GM12878 (cell line): ENCODE measurements around the gene ZNF491. TPM values are rescaled to one million over a fixed set of nuclear protein-coding genes. Genes with fewer than 3 reads are reported as not detected.

Source experiments
- ATAC-seq: fragments of 200-7000 bp; cut with Tn5 transposase; 3 replicates; pipeline ENCODE4 v1.9.1; 2020; ENCODE audit warnings: mild to moderate bottlenecking, moderate library complexity
- Bru-seq: library from RNA; stranded (reverse); fragments of 400-500 nt; gene quantifications from one replicate; lab custom pipeline; 2021; lab: Mats Ljungman, UMichigan
- BruChase-seq, 2 experiments: library from RNA; stranded (reverse); fragments of 400-500 nt; gene quantifications; one replicate each; lab custom pipeline; 2021; lab: Mats Ljungman, UMichigan
- BruUV-seq: library from RNA; stranded (reverse); fragments of 400-500 nt; replicated peaks from 2 replicates; lab custom pipeline; 2021; lab: Mats Ljungman, UMichigan
- CTCF ChIA-PET: fragments of 300-600 bp; sonication (Branson Sonifier 250); formaldehyde crosslinking; extraction: SDS; loops from one replicate; lab custom pipeline; 2021; ENCODE audit warnings: inconsistent platforms; lab: Yijun Ruan, JAX
- POLR2A ChIA-PET: fragments of 350-600 bp; formaldehyde crosslinking; extraction: SDS; loops from one replicate; lab custom pipeline; 2021; ENCODE audit warnings: inconsistent platforms; lab: Charles Lee
- RAD21 ChIA-PET: fragments of 300-600 bp; sonication (Branson Sonifier 250); formaldehyde crosslinking; loops from one replicate; lab custom pipeline; 2023; ENCODE audit warnings: antibody characterized with exemption; ENCODE audit not compliant: unreplicated experiment; lab: Charles Lee
- SMC1A ChIA-PET: fragments of 300-600 bp; sonication (Branson Sonifier 250); formaldehyde crosslinking; loops from one replicate; lab custom pipeline; 2023; ENCODE audit not compliant: unreplicated experiment, uncharacterized antibody; lab: Charles Lee
- DNase-seq: peaks from one replicate; pipeline ENCODE4 v3.0.0-alpha.2; 2011; ENCODE audit warnings: low read depth, low spot score
- FAIRE-seq: peaks from 3 replicates; lab custom pipeline; 2011; peaks lifted over from hg19 to GRCh38; lab: Jason Lieb, UNC
- H2AFZ ChIP-seq: 2 replicates; pipeline ENCODE4 v1.6.0; 2011; ENCODE audit warnings: low read depth, low read length, control low read depth; ENCODE audit not compliant: control insufficient read depth
- H3K27ac ChIP-seq: 2 replicates; pipeline ENCODE4 v1.5.1; 2011; ENCODE audit warnings: control low read depth; ENCODE audit not compliant: control insufficient read depth, insufficient read depth
- H3K27me3 ChIP-seq, 2 experiments: replicated peaks in 1 of 2; 2 replicates each; pipeline versions ENCODE4 v1.6.0 to v1.6.1; 2011; ENCODE audit warnings: low read length in 1 of 2; ENCODE audit not compliant: control insufficient read depth in 2 of 2, insufficient read depth in 2 of 2
- H3K36me3 ChIP-seq, 2 experiments: 2 replicates each; pipeline ENCODE4 v1.5.1; 2011; ENCODE audit warnings: low read length in 1 of 2; ENCODE audit not compliant: control insufficient read depth in 2 of 2, insufficient read depth in 2 of 2
- H3K4me1 ChIP-seq: 2 replicates; pipeline ENCODE4 v1.6.1; 2011; ENCODE audit warnings: mild to moderate bottlenecking, low read length, moderate library complexity, mixed read lengths; ENCODE audit not compliant: control insufficient read depth, insufficient read depth
- H3K4me2 ChIP-seq: 2 replicates; pipeline ENCODE4 v1.6.0; 2011; ENCODE audit warnings: control low read depth; ENCODE audit not compliant: control insufficient read depth, insufficient read depth
- H3K4me3 ChIP-seq: fragments of 200-600 bp; sonication (generic); 2 replicates; pipeline ENCODE4 v1.5.1; 2016
- H3K79me2 ChIP-seq: 2 replicates; pipeline ENCODE4 v1.6.0; 2011; ENCODE audit warnings: low read length; ENCODE audit not compliant: control insufficient read depth, insufficient read depth
- H3K9ac ChIP-seq: 2 replicates; pipeline ENCODE4 v1.8.0; 2011; ENCODE audit warnings: low read length, control low read depth, mixed read lengths; ENCODE audit not compliant: control insufficient read depth, insufficient read depth
- H3K9me3 ChIP-seq: replicated peaks from 3 replicates; pipeline ENCODE4 v1.5.1; 2011; ENCODE audit warnings: mild to moderate bottlenecking, low read length; ENCODE audit not compliant: control insufficient read depth, insufficient read depth
- H4K20me1 ChIP-seq: 2 replicates; pipeline ENCODE4 v1.6.0; 2011; ENCODE audit not compliant: control insufficient read depth, insufficient read depth
- BHLHE40 ChIP-seq, 2 experiments: fragments of 450-650 bp in 1 of 2; IDR thresholded peaks; 2 replicates each; pipeline ENCODE4 v1.6.1; 2011 to 2017; ENCODE audit warnings: low read depth in 2 of 2, borderline replicate concordance in 1 of 2, improper control_type of control experiment in 1 of 2, low read length in 1 of 2, mild to moderate bottlenecking in 1 of 2
- CHD2 ChIP-seq: IDR thresholded peaks from 2 replicates; pipeline ENCODE4 v1.6.1; 2011; ENCODE audit warnings: low read depth, low read length, improper control_type of control experiment, borderline replicate concordance
- E2F8 ChIP-seq: fragments of 450-650 bp; IDR thresholded peaks from 2 replicates; pipeline ENCODE4 v1.6.1; 2018; ENCODE audit warnings: mild to moderate bottlenecking, low read depth, moderate library complexity; ENCODE audit not compliant: partially characterized antibody
- FOXK2 ChIP-seq: fragments of 450-650 bp; IDR thresholded peaks from 2 replicates; pipeline ENCODE4 v1.6.1; 2017; ENCODE audit warnings: mild to moderate bottlenecking, moderate library complexity
- HCFC1 ChIP-seq: fragments of 150-350 bp; IDR thresholded peaks from 2 replicates; pipeline ENCODE4 v1.6.1; 2014; ENCODE audit warnings: low read length
- MEF2A ChIP-seq: IDR thresholded peaks from 2 replicates; pipeline ENCODE4 v1.6.1; 2011; ENCODE audit warnings: low read depth, mild to moderate bottlenecking, low read length, moderate library complexity; ENCODE audit not compliant: insufficient read depth
- POLR2AphosphoS2 ChIP-seq: IDR thresholded peaks from 2 replicates; pipeline ENCODE4 v1.6.1; 2011; ENCODE audit warnings: low read depth, mild to moderate bottlenecking, low read length, improper control_type of control experiment, moderate library complexity
- POLR2AphosphoS5 ChIP-seq: IDR thresholded peaks from 2 replicates; pipeline ENCODE4 v1.6.1; 2011; ENCODE audit warnings: mild to moderate bottlenecking, low read length, inconsistent platforms
- SIN3A ChIP-seq: IDR thresholded peaks from 2 replicates; pipeline ENCODE4 v1.6.1; 2012; ENCODE audit warnings: low read depth, low read length, improper control_type of control experiment
- SIX5 ChIP-seq: IDR thresholded peaks from 2 replicates; pipeline ENCODE4 v1.6.1; 2011; ENCODE audit warnings: mild to moderate bottlenecking, low read depth, low read length, moderate library complexity; ENCODE audit not compliant: severe bottlenecking
- TCF12 ChIP-seq: IDR thresholded peaks from 2 replicates; pipeline ENCODE4 v1.6.1; 2011; ENCODE audit warnings: low read depth, mild to moderate bottlenecking, low read length
- TCF3 ChIP-seq: IDR thresholded peaks from 2 replicates; pipeline ENCODE4 v1.6.1; 2012; ENCODE audit warnings: low read depth, mild to moderate bottlenecking, low read length, borderline replicate concordance; ENCODE audit not compliant: insufficient read depth
- USF1 ChIP-seq: IDR thresholded peaks from 2 replicates; pipeline ENCODE4 v1.6.1; 2011; ENCODE audit warnings: borderline replicate concordance, low read depth, mild to moderate bottlenecking, moderate library complexity, mixed read lengths, low read length; ENCODE audit not compliant: insufficient read depth; ENCODE audit errors: extremely low read length
- WGBS: methylation state at CpG from one replicate; pipeline ENCODE4 v1.1.6; 2016; ENCODE audit warnings: low lambda C conversion rate; ENCODE audit not compliant: insufficient replicate concordance, insufficient coverage; ENCODE audit errors: missing lambda C conversion rate; 5-methylcytosine and 5-hydroxymethylcytosine counted together
- in situ Hi-C: fragments of 300-500 bp; cut with MboI; formaldehyde crosslinking; loops from 9 replicates; pipeline ENCODE4 v1.14.3; 2018; ENCODE audit warnings: mixed read lengths
- intact Hi-C: fragments of 100-400 bp; cut with micrococcal nuclease; formaldehyde crosslinking; loops from one replicate; pipeline ENCODE4 v1.14.2; 2022; ENCODE audit not compliant: unreplicated experiment
- long read RNA-seq, 2 experiments: library from polyadenylated mRNA; unstranded; transcript quantifications; one replicate each; pipeline ENCODE4 v2.0.0, GENCODE V29; 2019 to 2020
- polyA minus RNA-seq, 3 experiments: library from RNA; depleted of rRNA, polyadenylated mRNA; stranded (reverse); fragments of >200 nt; gene quantifications; 2 replicates each; pipeline ENCODE4 v1.2.3, GENCODE V29; 2011
- polyA plus RNA-seq, 11 experiments: library from polyadenylated mRNA; depleted of rRNA in 4 of 11; unstranded in 6 of 11; stranded (reverse) in 5 of 11; fragments of >200 nt; fragmentation: Nextera tagmentation in 4 of 11; fragmentation: Illumina TruSeq in 1 of 11; extraction: Ambion mirVana in 4 of 11; extraction: Trizol in 1 of 11; gene quantifications; 1 replicate in 1 of 11; 2 replicates in 10 of 11; pipeline versions ENCODE4 v1.2.1 to v1.2.3, GENCODE V29; 2011 to 2016; ENCODE audit warnings: inconsistent platforms in 2 of 11, missing spikeins in 2 of 11, low read depth in 1 of 11
- total RNA-seq, 4 experiments: library from RNA; depleted of rRNA in 3 of 4; stranded (reverse); fragments of >200 nt in 3 of 4; fragmentation: Illumina TruSeq in 1 of 4; extraction: Trizol in 1 of 4; gene quantifications; 2 replicates each; pipeline versions ENCODE4 v1.2.1 to v1.2.3, GENCODE V29; 2013 to 2021

ZNF491 gene
- total RNA-seq (2013; cell fraction: nucleolus; rRNA removed), result 2.4 and 2.6 TPM in 2 replicates
- total RNA-seq (2014; rRNA removed), result 0.56 and 1.0 TPM in 2 replicates
- 0.58 and 0.69 TPM in 2 replicates for total RNA-seq (2014; rRNA removed; fragmentation: Illumina TruSeq; extraction: Trizol)
- total RNA-seq (2021), result 0.26 and 0.51 TPM in 2 replicates
- 0.25 TPM for polyA plus RNA-seq (2011; ENCODE audit: low read depth)
- polyA plus RNA-seq (2011; rRNA removed), result 0.19 and 0.22 TPM in 2 replicates
- polyA plus RNA-seq (2011; cell fraction: cytosol; rRNA removed), result 0.05 and 0.09 TPM in 2 replicates
- polyA plus RNA-seq (2011; cell fraction: nucleus; rRNA removed), result 0.09 and 0.18 TPM in 2 replicates
- 0.38 and 0.52 TPM in 2 replicates for polyA plus RNA-seq (2012)
- 0.72 and 1.2 TPM in 2 replicates for polyA plus RNA-seq (2014; fragmentation: Illumina TruSeq; extraction: Trizol)
- under 1 TPM; 0.18 to 0.49 TPM for polyA plus RNA-seq (2014; fragmentation: Nextera tagmentation; extraction: Ambion mirVana)
- polyA plus RNA-seq (2014; rRNA removed), result 0.28 and 1.4 TPM in 2 replicates
- under 1 TPM; 0.21 to 0.23 TPM for polyA plus RNA-seq (2016; fragmentation: Nextera tagmentation; extraction: Ambion mirVana)
- polyA minus RNA-seq (2011; rRNA and poly(A)+ RNA removed), result 0.21 and 0.29 TPM in 2 replicates
- not detected in 2 replicates for polyA minus RNA-seq (2011; cell fraction: cytosol; rRNA and poly(A)+ RNA removed)
- polyA minus RNA-seq (2011; cell fraction: nucleus; rRNA and poly(A)+ RNA removed), result 0.19 TPM in 1 of 2 replicates, not detected in the other
- percentile 44 among the genes with signal in this experiment for Bru-seq, nascent RNA
- percentile 32 among the genes with signal in this experiment for BruChase-seq, experiment 1, labeled RNA remaining after a 6-hour chase
- BruChase-seq, experiment 2, labeled RNA remaining after a 2-hour chase, result percentile 34 among the genes with signal in this experiment
- long read RNA-seq, experiment 1, result 0 reads
- long read RNA-seq, experiment 2, result 0 reads

- 1% methylated on average over 56 of the region's 56 CpGs for WGBS
- peak within 1 kb of the TSS; percentile 66 for H3K9ac ChIP-seq
- no peaks in the 10 kb centered on the region for H4K20me1 ChIP-seq
- H3K4me2 ChIP-seq, result peak within 1 kb of the TSS; percentile 72
- intact Hi-C loops (loop anchor here (5.0 kb wide), 1 partner anchor 124 kb away; no protein-coding TSS in a partner anchor), in situ Hi-C loops (loop anchor here (5.0 kb wide), 1 partner anchor 344 kb away; the partner anchor contains the start of gene ZNF20)
- ChIA-PET SMC1A (interaction anchor here (0.6 to 2.1 kb wide), 14 partner anchors 14 to 999 kb away, joined by 3 to 36 read pairs (median 4); partner anchors contain the start of genes ZNF20, ZNF440, ZNF563 and ZNF700), CTCF (interaction anchor here (0.8 to 4.2 kb wide), 37 partner anchors 9 to 468 kb away, joined by 3 to 74 read pairs (median 5); partner anchors contain the start of genes ZNF20, ZNF439, ZNF440 and ZNF441), POLR2A (interaction anchor here (0.5 to 1.6 kb wide), 5 partner anchors 16 to 599 kb away, joined by 3 to 10 read pairs (median 4); partner anchors contain the start of genes ZNF440, ZNF441 and ZNF700), RAD21 (interaction anchor here (0.9 to 2.5 kb wide), 18 partner anchors 14 to 567 kb away, joined by 3 to 40 read pairs (median 6); partner anchors contain the start of genes ZNF20, ZNF44, ZNF440 and ZNF441)
- DNase-seq (no peak), ATAC-seq (peak; percentile 99), FAIRE-seq (peak; percentile 75)
- peaks cover 1% of the 10 kb centered on the region; the same call in 1 of the 3 replicates for H3K9me3 ChIP-seq
- no peaks in the 10 kb centered on the region for H3K79me2 ChIP-seq
- peak within 1 kb of the TSS; percentile 88 for H2AFZ ChIP-seq
- H3K4me1 ChIP-seq, result peaks cover 7% of the 10 kb centered on the region
- H3K4me3 ChIP-seq, result peak within 1 kb of the TSS; percentile 78
- no peaks in the 10 kb centered on the region for H3K27me3 ChIP-seq
- peak within 1 kb of the TSS; percentile 27 for H3K27ac ChIP-seq
- no TSS peak for BruUV-seq
- H3K36me3 ChIP-seq, result no peaks in the 10 kb centered on the region
- no peak for TF ChIP-seq CHD2
- TF ChIP-seq E2F8, result no peak
- TF ChIP-seq HCFC1, result no peak
- TF ChIP-seq POLR2AphosphoS5, result peak; percentile 56; the same call in 1 of the 2 replicates
- no peak for TF ChIP-seq TCF3
- TF ChIP-seq USF1, result no peak
- no peak for TF ChIP-seq FOXK2
- TF ChIP-seq MEF2A, result no peak
- TF ChIP-seq SIN3A, result no peak; the same call in 1 of the 2 replicates
- TF ChIP-seq POLR2AphosphoS2, result no peak
- peak in 1 of 2 experiments; percentile 19; a peak in 1 of 4 replicates for TF ChIP-seq BHLHE40 (IDR thresholded peaks at IDR 0.05; ENCODE audit: borderline replicate concordance in 1 of 2, low read depth in 2 of 2, low read length in 1 of 2)
- no peak for TF ChIP-seq TCF12
- TF ChIP-seq SIX5, result no peak
Observed at GRCh38 chr19:11798391-11799330, at the start of gene ZNF491. ZNF491 (plus strand) TSS chr19:11798523; CDS start chr19:11805954, 7,431 bp downstream.
